Gastrocnemius medialis (tissue), 4 donors: ENCODE measurements around the gene ST8SIA5. TPM values are rescaled to one million over a fixed set of nuclear protein-coding genes. Genes with fewer than 3 reads are reported as not detected.

Experiments used
- ATAC-seq, 2 donors: fragments of 150-250 bp; one replicate each; pipeline ENCODE4 v1.9.1; 2016
- DNase-seq, 2 donors: peaks; one replicate each; pipeline ENCODE4 v3.0.0-alpha.2; 2019
- H3K27ac ChIP-seq, 4 donors: fragments of 200-600 bp; sonication (generic); 1 replicate in 1 of 4; 2 replicates in 3 of 4; pipeline ENCODE4 v1.5.1; 2016 to 2018; ENCODE audit warnings: mild to moderate bottlenecking in 2 of 4, moderate library complexity in 1 of 4
- H3K27me3 ChIP-seq, 3 donors: fragments of 200-600 bp; sonication (generic) in 2 of 3; 1 replicate in 1 of 3; 2 replicates in 2 of 3; pipeline versions ENCODE4 v1.5.1 to v1.6.0; 2016 to 2019; ENCODE audit warnings: mild to moderate bottlenecking in 1 of 3, moderate library complexity in 1 of 3
- H3K36me3 ChIP-seq, 2 donors: fragments of 200-600 bp; sonication (generic) in 1 of 2; one replicate each; pipeline ENCODE4 v1.5.1; 2017 to 2018
- H3K4me1 ChIP-seq, 2 donors: fragments of 200-600 bp; sonication (generic) in 1 of 2; one replicate each; pipeline ENCODE4 v1.5.1; 2016 to 2017; ENCODE audit warnings: mild to moderate bottlenecking in 2 of 2
- H3K4me3 ChIP-seq, 4 donors: fragments of 200-600 bp; sonication (generic) in 3 of 4; 1 replicate in 1 of 4; 2 replicates in 3 of 4; pipeline ENCODE4 v1.5.1; 2016 to 2019; ENCODE audit warnings: mild to moderate bottlenecking in 2 of 4
- H3K9me3 ChIP-seq, 3 donors: fragments of 200-600 bp; sonication (generic) in 2 of 3; 1 replicate in 1 of 3; 2 replicates in 2 of 3; pipeline ENCODE4 v1.5.1; 2016 to 2019
- CTCF ChIP-seq, 5 experiments: fragments of 450-650 bp in 3 of 5; fragments of 200-600 bp in 2 of 5; sonication (generic) in 2 of 5; IDR thresholded peaks in 4 of 5; conservative IDR thresholded peaks in 1 of 5; 1 replicate in 4 of 5; 2 replicates in 1 of 5; pipeline ENCODE4 v1.5.1; 2016 to 2019; ENCODE audit warnings: antibody characterized with exemption in 5 of 5, mild to moderate bottlenecking in 3 of 5, moderate library complexity in 3 of 5
- POLR2A ChIP-seq, 2 donors: fragments of 450-650 bp; IDR thresholded peaks; one replicate each; pipeline ENCODE4 v1.6.1; 2017; ENCODE audit warnings: antibody characterized with exemption in 2 of 2, mild to moderate bottlenecking in 2 of 2, moderate library complexity in 2 of 2
- in situ Hi-C, 4 donors: fragments of 200-750 bp; cut with MboI; loops; one replicate each; pipeline versions ENCODE4 v1.15.0 to v1.8.0; 2017; ENCODE audit warnings: low sequenced_read_pairs in 4 of 4
- intact Hi-C: fragments of 100-400 bp; cut with DNase I; formaldehyde crosslinking; loops from one replicate; pipeline ENCODE4 v1.15.1; 2023; ENCODE audit warnings: low total_unique reads
- total RNA-seq, 4 donors: library from RNA; depleted of rRNA; stranded (reverse); fragments of >200 nt; gene quantifications; one replicate each; pipeline versions ENCODE4 v1.1.0 to v1.2.3, GENCODE V29; 2016

ST8SIA5 gene
- total RNA-seq, 4 donors from 2014 or later: 1.7 to 7.7 (median 3.6) TPM

- TF ChIP-seq POLR2A (IDR thresholded peaks at IDR 0.05) (no peak), CTCF (IDR thresholded peaks at IDR 0.05 in 4 of 5, conservative IDR thresholded peaks at IDR 0.05 in 1 of 5) (no peak)
- Histone ChIP-seq H3K36me3 (no peaks in the 10 kb centered on the region), H3K27ac (peak overlapping the region in 1 of 4 donors; percentile 35), H3K27me3 (no peaks in the 10 kb centered on the region), H3K4me3 (no peak overlapping the region), H3K4me1 (peaks cover 0 to 18% of the 10 kb centered on the region in 2 donors), H3K9me3 (no peaks in the 10 kb centered on the region)
- DNase-seq (no peak), ATAC-seq (no peak)
- in situ Hi-C loops: no loop called here
- intact Hi-C loops: loop anchor here (10.0 kb wide), 1 partner anchor 175 kb away; no protein-coding TSS in a partner anchor
These were observed 76.8 kb downstream of the ST8SIA5 start for GRCh38 chr18:46679846-46680598.

- Histone ChIP-seq H3K4me1 (peaks cover 0 to 25% of the 10 kb centered on the region in 2 donors), H3K9me3 (no peaks in the 10 kb centered on the region), H3K27me3 (no peaks in the 10 kb centered on the region), H3K27ac (no peak overlapping the region), H3K36me3 (no peaks in the 10 kb centered on the region), H3K4me3 (no peak overlapping the region)
- in situ Hi-C loops: no loop called here
- DNase-seq: no peak
- ATAC-seq: no peak
- TF ChIP-seq CTCF (IDR thresholded peaks at IDR 0.05 in 4 of 5, conservative IDR thresholded peaks at IDR 0.05 in 1 of 5) (no peak), POLR2A (IDR thresholded peaks at IDR 0.05) (no peak)
- intact Hi-C loops: loop anchor here (10.0 kb wide), 1 partner anchor 176 kb away; no protein-coding TSS in a partner anchor
These were observed 78.0 kb downstream of the ST8SIA5 start for GRCh38 chr18:46678785-46679399.

GRCh38 chr18:46678041-46678440 lies 78.8 kb downstream of the ST8SIA5 start:
- H3K36me3 ChIP-seq: no peaks in the 10 kb centered on the region
- no peak for TF ChIP-seq POLR2A (IDR thresholded peaks at IDR 0.05)
- TF ChIP-seq CTCF (IDR thresholded peaks at IDR 0.05 in 4 of 5, conservative IDR thresholded peaks at IDR 0.05 in 1 of 5): no peak
- ATAC-seq (no peak), DNase-seq (no peak)
- H3K9me3 ChIP-seq: no peaks in the 10 kb centered on the region
- H3K4me1 ChIP-seq: peaks cover 0 to 27% of the 10 kb centered on the region in 2 donors
- intact Hi-C loops (loop anchor here (10.0 kb wide), 1 partner anchor 177 kb away; no protein-coding TSS in a partner anchor), in situ Hi-C loops (no loop called here)
- no peaks in the 10 kb centered on the region for H3K27me3 ChIP-seq
- no peak overlapping the region for H3K4me3 ChIP-seq
- no peak overlapping the region for H3K27ac ChIP-seq

- Histone ChIP-seq H3K4me1 (peaks cover 0 to 27% of the 10 kb centered on the region in 2 donors), H3K4me3 (no peak overlapping the region), H3K27ac (no peak overlapping the region), H3K9me3 (no peaks in the 10 kb centered on the region), H3K36me3 (no peaks in the 10 kb centered on the region), H3K27me3 (no peaks in the 10 kb centered on the region)
- ATAC-seq: no peak
- no peak for DNase-seq
- intact Hi-C loops (loop anchor here (10.0 kb wide), 1 partner anchor 177 kb away; no protein-coding TSS in a partner anchor), in situ Hi-C loops (no loop called here)
- peak in 1 of 5 experiments; percentile 8 for TF ChIP-seq CTCF (IDR thresholded peaks at IDR 0.05 in 4 of 5, conservative IDR thresholded peaks at IDR 0.05 in 1 of 5)
- TF ChIP-seq POLR2A (IDR thresholded peaks at IDR 0.05): no peak
These were observed 79.2 kb downstream of the ST8SIA5 start for GRCh38 chr18:46677611-46678010.
